ENCODE results near the gene RRP1B.
"Not testable (repeated sequence)": the region's sequence is repeated elsewhere in the genome, so short reads cannot be mapped to it uniquely, and the experiment has no call there.

RRP1B gene

GRCh38 chr21:43667191-43667904 lies 8.0 kb downstream of the RRP1B start:
- TF ChIP-seq CTCF (IDR thresholded peaks at IDR 0.05; ENCODE audit: control insufficient read depth, extremely low read depth, insufficient read depth), result no peak
- H3K4me3 ChIP-seq (ENCODE audit: low read depth, low read length), result no peak overlapping the region
- no peak for DNase-seq (ENCODE audit: low read depth)

DNA sequence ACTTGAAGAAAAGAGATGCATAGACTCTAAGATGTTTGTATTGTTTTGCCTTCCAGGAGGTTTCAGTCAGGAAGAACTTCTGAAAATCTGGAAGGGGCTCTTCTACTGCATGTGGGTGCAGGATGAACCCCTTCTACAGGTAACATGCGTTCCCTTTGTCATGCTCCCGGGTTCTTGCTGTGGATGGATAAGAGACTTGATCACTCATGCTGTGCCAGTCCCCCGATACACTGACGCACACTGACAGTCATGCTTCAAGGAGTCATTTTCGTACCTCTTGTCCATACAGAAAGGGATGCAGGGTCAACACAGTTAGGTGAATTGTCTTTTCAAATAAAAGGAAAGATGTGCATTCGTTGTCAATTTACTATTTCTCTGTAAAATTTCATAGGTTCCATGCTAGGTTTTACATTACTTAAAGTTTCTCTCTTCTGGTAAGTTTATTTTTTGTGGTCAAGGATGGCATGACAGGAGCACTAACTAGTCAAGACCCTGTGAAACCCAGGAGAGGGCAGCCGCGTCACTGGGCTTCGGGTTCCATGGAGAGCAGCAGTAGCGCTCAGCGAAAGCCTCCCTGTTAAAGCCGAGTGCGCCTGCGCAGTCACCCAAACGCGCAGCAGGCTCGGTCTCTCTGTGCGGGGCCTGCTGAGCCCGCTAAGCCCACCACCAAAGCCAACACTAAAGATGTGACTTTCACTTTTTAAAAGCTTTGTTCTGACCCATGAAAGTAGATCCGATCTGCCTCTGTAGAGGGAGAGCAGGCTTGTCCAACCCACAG lies 10.7 kb downstream of the RRP1B start:
- no peak overlapping the region for H3K4me3 ChIP-seq (ENCODE audit: low read depth, low read length)
- no peak for DNase-seq (ENCODE audit: low read depth)
- TF ChIP-seq CTCF (IDR thresholded peaks at IDR 0.05; ENCODE audit: control insufficient read depth, extremely low read depth, insufficient read depth), result no peak

DNA sequence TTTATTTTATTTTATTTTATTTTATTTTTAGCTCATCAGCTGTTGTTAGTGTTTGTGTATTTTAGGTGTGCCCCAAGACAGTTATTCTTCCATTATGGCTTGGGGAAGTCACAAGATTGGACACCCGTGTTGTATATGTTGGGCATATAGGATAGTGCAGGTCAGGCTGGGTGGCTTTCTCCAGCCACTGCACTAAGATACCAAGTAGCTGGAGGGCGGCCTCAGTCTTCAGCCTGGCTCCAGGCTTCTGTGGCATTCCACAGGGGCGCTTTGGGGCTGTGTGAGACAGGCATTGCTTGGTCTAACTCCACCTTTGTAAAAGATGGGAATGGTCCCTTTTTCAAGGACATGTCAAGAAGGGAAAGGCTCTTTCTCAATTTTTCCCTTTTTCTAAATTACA lies 16.5 kb downstream of the RRP1B start:
- H3K4me3 ChIP-seq (ENCODE audit: low read depth, low read length), result no peak overlapping the region
- DNase-seq (ENCODE audit: low read depth), result no peak
- no peak for TF ChIP-seq CTCF (IDR thresholded peaks at IDR 0.05; ENCODE audit: control insufficient read depth, extremely low read depth, insufficient read depth)

- no peak for DNase-seq (ENCODE audit: low read depth)
- H3K4me3 ChIP-seq (ENCODE audit: low read depth, low read length), result no peak overlapping the region
- no peak for TF ChIP-seq CTCF (IDR thresholded peaks at IDR 0.05; ENCODE audit: control insufficient read depth, extremely low read depth, insufficient read depth)
These were observed 17.0 kb downstream of the RRP1B start for GRCh38 chr21:43676391-43676790.

DNA sequence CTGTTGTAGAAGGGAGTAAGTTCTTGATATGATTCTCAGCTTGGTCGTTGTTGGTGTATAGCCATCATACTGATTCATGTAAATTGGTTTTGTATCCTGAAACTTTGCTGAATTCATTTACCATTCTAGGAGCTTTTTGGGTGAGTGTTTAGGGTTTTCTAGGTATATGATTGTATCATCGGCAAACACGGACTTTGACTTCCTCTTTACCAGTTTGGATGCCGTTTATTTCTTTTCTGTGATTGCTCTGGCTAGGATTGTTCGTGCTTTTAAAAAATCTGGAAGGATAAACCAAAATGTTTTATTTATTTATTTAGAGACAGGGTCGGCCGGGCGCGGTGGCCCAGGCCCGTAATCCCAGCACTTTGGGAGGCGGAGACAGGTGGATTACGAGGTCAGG lies 20.6 kb downstream of the RRP1B start:
- DNase-seq (ENCODE audit: low read depth), result no peak
- no peak overlapping the region for H3K4me3 ChIP-seq (ENCODE audit: low read depth, low read length)
- no peak for TF ChIP-seq CTCF (IDR thresholded peaks at IDR 0.05; ENCODE audit: control insufficient read depth, extremely low read depth, insufficient read depth)

- not testable (repeated sequence) for H3K4me3 ChIP-seq (ENCODE audit: low read depth, low read length); DNase-seq (ENCODE audit: low read depth)
These were observed 21.1 kb downstream of the RRP1B start for GRCh38 chr21:43680421-43680820.

- DNase-seq (ENCODE audit: low read depth), result no peak
- H3K4me3 ChIP-seq (ENCODE audit: low read depth, low read length), result no peak overlapping the region
- TF ChIP-seq CTCF (IDR thresholded peaks at IDR 0.05; ENCODE audit: control insufficient read depth, extremely low read depth, insufficient read depth), result no peak
These were observed 22.3 kb downstream of the RRP1B start for GRCh38 chr21:43681650-43682049.
